PC-9 (cell line): ENCODE data around the gene LRRC53.

Experiments used
- CTCF ChIP-seq: fragments of 200-600 bp; sonication (generic); conservative IDR thresholded peaks from 2 replicates; pipeline ENCODE4 v1.6.1; 2017; ENCODE audit warnings: mixed run types, antibody characterized with exemption, mild to moderate bottlenecking, moderate library complexity
- EZH2 ChIP-seq: fragments of 200-600 bp; sonication (generic); IDR thresholded peaks from 2 replicates; pipeline ENCODE4 v1.8.0; 2017; ENCODE audit warnings: antibody characterized with exemption, low read depth

DNA sequence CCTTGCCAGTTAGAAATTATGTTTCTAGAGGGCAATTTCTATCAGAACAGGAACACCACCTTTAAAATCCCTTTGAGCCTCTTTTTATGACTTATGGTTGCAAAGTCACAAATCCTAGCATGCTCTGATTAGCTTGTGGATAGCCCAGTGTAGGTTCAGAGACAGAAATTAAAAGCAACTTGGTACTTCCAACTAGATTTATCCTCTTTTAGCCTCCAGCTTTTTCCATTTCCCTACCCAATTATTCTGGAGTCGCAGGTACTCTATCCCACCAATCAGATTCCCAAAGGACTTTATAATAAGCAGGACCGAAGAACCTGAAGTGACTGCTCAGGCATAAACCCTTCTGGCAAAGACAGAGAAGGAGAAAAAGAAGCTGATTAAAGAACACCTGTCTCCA, 33.4 kb upstream of the LRRC53 start:
- no peak for TF ChIP-seq CTCF
- TF ChIP-seq EZH2, result no peak
